Measurements from ENCODE around the gene PRKCA.

The PRKCA gene

GRCh38 chr17:66602659-66603384 lies 300.4 kb downstream of the PRKCA start:
- no peak overlapping the region for H3K4me2 ChIP-seq (ENCODE audit: low read length)
- H3K4me1 ChIP-seq (ENCODE audit: low read length), result no peaks in the 10 kb centered on the region
- no peaks in the 10 kb centered on the region for H3K79me2 ChIP-seq (ENCODE audit: low read length)
- H3K9me3 ChIP-seq (ENCODE audit: insufficient read depth, low read length), result no peaks in the 10 kb centered on the region
- TF ChIP-seq CTCF (IDR thresholded peaks at IDR 0.05; ENCODE audit: low read depth, low read length), result no peak
- no peak for TF ChIP-seq EZH2phosphoT487 (IDR thresholded peaks at IDR 0.05; ENCODE audit: low read depth)
- H3K36me3 ChIP-seq (replicated peaks; ENCODE audit: low read depth, low read length), result no peaks in the 10 kb centered on the region
- no peaks in the 10 kb centered on the region for H4K20me1 ChIP-seq (ENCODE audit: insufficient read depth, low read length)
- H3K27me3 ChIP-seq (ENCODE audit: low read depth, low read length), result no peaks in the 10 kb centered on the region
- H3K27ac ChIP-seq (ENCODE audit: low read length), result no peak overlapping the region
- H2AFZ ChIP-seq (ENCODE audit: low read depth, low read length), result no peak overlapping the region
- no peak overlapping the region for H3K4me3 ChIP-seq (ENCODE audit: low read length)
- H3K9ac ChIP-seq (ENCODE audit: low read length), result no peak overlapping the region

DNA sequence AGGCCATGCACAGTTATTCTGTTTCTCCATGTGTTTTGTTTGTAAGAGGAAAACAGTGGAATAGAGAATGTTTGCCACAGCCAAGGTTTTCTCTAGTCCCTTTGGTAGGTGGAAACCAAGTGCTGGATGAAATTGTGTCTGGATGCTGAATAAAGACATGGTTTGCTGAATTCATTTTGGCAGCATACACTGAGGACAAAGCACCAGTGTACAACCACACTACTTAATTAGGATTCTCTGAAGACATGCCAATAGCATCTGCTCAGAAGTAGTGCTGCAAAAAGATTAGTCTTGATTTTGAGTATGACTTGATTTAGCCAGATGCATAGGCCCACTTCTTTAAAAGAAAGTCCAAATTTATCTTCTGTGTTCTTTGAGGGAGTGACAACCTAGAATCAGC lies 302.0 kb downstream of the PRKCA start:
- no peak overlapping the region for H3K4me3 ChIP-seq (ENCODE audit: low read length)
- no peak overlapping the region for H3K9ac ChIP-seq (ENCODE audit: low read length)
- no peaks in the 10 kb centered on the region for H3K4me1 ChIP-seq (ENCODE audit: low read length)
- H4K20me1 ChIP-seq (ENCODE audit: insufficient read depth, low read length), result no peaks in the 10 kb centered on the region
- H3K9me3 ChIP-seq (ENCODE audit: insufficient read depth, low read length), result no peaks in the 10 kb centered on the region
- no peaks in the 10 kb centered on the region for H3K27me3 ChIP-seq (ENCODE audit: low read depth, low read length)
- no peaks in the 10 kb centered on the region for H3K79me2 ChIP-seq (ENCODE audit: low read length)
- no peak overlapping the region for H3K27ac ChIP-seq (ENCODE audit: low read length)
- no peaks in the 10 kb centered on the region for H3K36me3 ChIP-seq (replicated peaks; ENCODE audit: low read depth, low read length)
- no peak overlapping the region for H3K4me2 ChIP-seq (ENCODE audit: low read length)
- no peak overlapping the region for H2AFZ ChIP-seq (ENCODE audit: low read depth, low read length)
- TF ChIP-seq CTCF (IDR thresholded peaks at IDR 0.05; ENCODE audit: low read depth, low read length) (no peak), EZH2phosphoT487 (IDR thresholded peaks at IDR 0.05; ENCODE audit: low read depth) (no peak)

DNA sequence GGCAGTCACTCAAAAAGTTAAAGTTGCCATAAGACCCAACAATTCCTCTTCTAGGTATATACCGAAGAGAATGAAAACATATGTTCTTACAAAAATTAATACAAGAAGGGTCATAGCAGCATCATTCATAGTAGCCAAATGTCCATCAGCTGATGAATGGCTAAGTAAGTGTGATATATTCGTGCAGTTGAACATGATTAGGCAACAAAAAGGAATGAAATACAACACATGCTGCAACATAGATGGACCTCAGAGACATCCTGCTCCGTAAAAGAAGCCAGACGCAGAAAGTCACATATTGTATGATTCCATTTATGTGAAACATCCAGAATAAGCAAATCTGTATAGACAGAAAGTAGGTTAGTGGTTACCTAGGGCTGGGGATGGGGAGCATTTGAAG lies 303.1 kb downstream of the PRKCA start:
- Histone ChIP-seq H3K9ac (ENCODE audit: low read length) (no peak overlapping the region), H4K20me1 (ENCODE audit: insufficient read depth, low read length) (no peaks in the 10 kb centered on the region), H3K27me3 (ENCODE audit: low read depth, low read length) (no peaks in the 10 kb centered on the region), H3K9me3 (ENCODE audit: insufficient read depth, low read length) (0 out of 2 replicates have a peak, but pooled peaks cover under 1% of the 10 kb centered on the region), H3K4me1 (ENCODE audit: low read length) (no peaks in the 10 kb centered on the region), H3K79me2 (ENCODE audit: low read length) (no peaks in the 10 kb centered on the region), H3K4me3 (ENCODE audit: low read length) (no peak overlapping the region), H3K27ac (ENCODE audit: low read length) (no peak overlapping the region), H3K4me2 (ENCODE audit: low read length) (no peak overlapping the region), H3K36me3 (replicated peaks; ENCODE audit: low read depth, low read length) (no peaks in the 10 kb centered on the region), H2AFZ (ENCODE audit: low read depth, low read length) (no peak overlapping the region)
- TF ChIP-seq CTCF (IDR thresholded peaks at IDR 0.05; ENCODE audit: low read depth, low read length), result no peak
- no peak for TF ChIP-seq EZH2phosphoT487 (IDR thresholded peaks at IDR 0.05; ENCODE audit: low read depth)

GRCh38 chr17:66610361-66611133 lies 308.1 kb downstream of the PRKCA start:
- H2AFZ ChIP-seq (ENCODE audit: low read depth, low read length), result no peak overlapping the region
- H3K27me3 ChIP-seq (ENCODE audit: low read depth, low read length), result no peaks in the 10 kb centered on the region
- no peaks in the 10 kb centered on the region for H4K20me1 ChIP-seq (ENCODE audit: insufficient read depth, low read length)
- H3K4me1 ChIP-seq (ENCODE audit: low read length), result peaks cover 6% of the 10 kb centered on the region; the same call in 1 of the 2 replicates
- H3K27ac ChIP-seq (ENCODE audit: low read length), result no peak overlapping the region
- no peak overlapping the region for H3K4me2 ChIP-seq (ENCODE audit: low read length)
- H3K36me3 ChIP-seq (replicated peaks; ENCODE audit: low read depth, low read length), result no peaks in the 10 kb centered on the region
- H3K79me2 ChIP-seq (ENCODE audit: low read length), result no peaks in the 10 kb centered on the region
- 0 out of 2 replicates have a peak, but pooled peaks cover 4% of the 10 kb centered on the region for H3K9me3 ChIP-seq (ENCODE audit: insufficient read depth, low read length)
- no peak for TF ChIP-seq CTCF (IDR thresholded peaks at IDR 0.05; ENCODE audit: low read depth, low read length)
- TF ChIP-seq EZH2phosphoT487 (IDR thresholded peaks at IDR 0.05; ENCODE audit: low read depth), result no peak
- no peak overlapping the region for H3K9ac ChIP-seq (ENCODE audit: low read length)
- no peak overlapping the region for H3K4me3 ChIP-seq (ENCODE audit: low read length)
